GM10847 (cell line): ENCODE data around the gene HOXD8.

Experiments used
- POLR2A ChIP-seq: IDR thresholded peaks from 2 replicates; pipeline ENCODE4 v1.6.1; 2011; ENCODE audit not compliant: insufficient read length; ENCODE audit errors: extremely low read depth

Gene HOXD8

GRCh38 chr2:176169181-176169580 lies 39.7 kb downstream of the HOXD8 start:
- TF ChIP-seq POLR2A = no peak

GRCh38 chr2:176169711-176170110 lies 40.2 kb downstream of the HOXD8 start:
- TF ChIP-seq POLR2A = no peak

GRCh38 chr2:176170602-176171305 lies 41.2 kb downstream of the HOXD8 start:
- no peak for TF ChIP-seq POLR2A

- no peak for TF ChIP-seq POLR2A
Measured at GRCh38 chr2:176171351-176172006, 42.0 kb downstream of the HOXD8 start.

- no peak for TF ChIP-seq POLR2A
Measured at GRCh38 chr2:176172007-176172894, 42.7 kb downstream of the HOXD8 start.

- no peak for TF ChIP-seq POLR2A
Measured at GRCh38 chr2:176172895-176173566, 43.5 kb downstream of the HOXD8 start.

- TF ChIP-seq POLR2A = no peak
Measured at GRCh38 chr2:176173567-176174381, 44.3 kb downstream of the HOXD8 start.

- TF ChIP-seq POLR2A = no peak
Measured at GRCh38 chr2:176174382-176174823, 44.9 kb downstream of the HOXD8 start.

GRCh38 chr2:176174824-176175708 lies 45.6 kb downstream of the HOXD8 start:
- no peak for TF ChIP-seq POLR2A

GRCh38 chr2:176175709-176176607 lies 46.5 kb downstream of the HOXD8 start:
- TF ChIP-seq POLR2A = no peak

- TF ChIP-seq POLR2A = no peak
Measured at GRCh38 chr2:176177580-176178037, 48.1 kb downstream of the HOXD8 start.

- no peak for TF ChIP-seq POLR2A
Measured at GRCh38 chr2:176178038-176178756, 48.7 kb downstream of the HOXD8 start.
